Naive thymus-derived CD8-positive, alpha-beta T cell (primary cell): Measurements from ENCODE around the gene ENTPD7. TPM values are rescaled to one million over a fixed set of nuclear protein-coding genes. Genes with fewer than 3 reads are reported as not detected.

Experiments used
- ATAC-seq, 2 donors: fragments of 150-1000 bp; cut with Tn5 transposase in 1 of 2; sonication (Bioruptor Pico), chemical (Tn5 transposase) in 1 of 2; 1 replicate in 1 of 2; 2 replicates in 1 of 2; pipeline ENCODE4 v1.10.0; 2021; ENCODE audit warnings: mild to moderate bottlenecking in 2 of 2, moderate library complexity in 2 of 2
- POLR2A ChIA-PET: fragments of 350-600 bp; sonication (Branson Sonifier 250); formaldehyde crosslinking; loops from one replicate; lab custom pipeline; 2021; ENCODE audit warnings: antibody characterized with exemption; lab: Charles Lee
- DNase-seq, 10 donors: peaks; one replicate each; pipeline versions ENCODE4 v3.0.0 to v3.0.0-alpha.2; 2020 to 2022
- H3K27ac Mint-ChIP-seq, 10 donors: one replicate each; pipeline ENCODE4 v1.8.0; 2020 to 2022; ENCODE audit warnings: mild to moderate bottlenecking in 10 of 10, mixed read lengths in 10 of 10, moderate library complexity in 4 of 10, inconsistent platforms in 1 of 10
- H3K27me3 Mint-ChIP-seq, 5 donors: one replicate each; pipeline ENCODE4 v1.8.0; 2021 to 2022; ENCODE audit warnings: mixed read lengths in 5 of 5
- H3K36me3 Mint-ChIP-seq, 3 donors: one replicate each; pipeline ENCODE4 v1.8.0; 2020 to 2022; ENCODE audit warnings: mixed read lengths in 3 of 3, mild to moderate bottlenecking in 2 of 3, inconsistent platforms in 1 of 3
- H3K4me1 Mint-ChIP-seq, 4 donors: one replicate each; pipeline ENCODE4 v1.8.0; 2021 to 2022; ENCODE audit warnings: mixed read lengths in 4 of 4
- H3K4me3 Mint-ChIP-seq, 10 donors: one replicate each; pipeline ENCODE4 v1.8.0; 2020 to 2022; ENCODE audit warnings: mild to moderate bottlenecking in 10 of 10, mixed read lengths in 10 of 10, moderate library complexity in 6 of 10, inconsistent platforms in 1 of 10
- H3K9me3 Mint-ChIP-seq, 9 donors: one replicate each; pipeline ENCODE4 v1.8.0; 2020 to 2022; ENCODE audit warnings: mixed read lengths in 9 of 9, mild to moderate bottlenecking in 3 of 9, inconsistent platforms in 1 of 9, moderate library complexity in 1 of 9
- polyA plus RNA-seq, 3 donors: library from polyadenylated mRNA; unstranded; fragments of 300-500 nt; fragmentation: Illumina TruSeq; gene quantifications; one replicate each; pipeline ENCODE4 v1.2.3, GENCODE V29; 2021
- total RNA-seq, 8 experiments: library from RNA in 2 of 8; stranded (reverse) in 2 of 8; gene quantifications; one replicate each; pipeline ENCODE4 v1.2.3 and lab custom pipeline; 2021 to 2026

The ENTPD7 gene, protein sequence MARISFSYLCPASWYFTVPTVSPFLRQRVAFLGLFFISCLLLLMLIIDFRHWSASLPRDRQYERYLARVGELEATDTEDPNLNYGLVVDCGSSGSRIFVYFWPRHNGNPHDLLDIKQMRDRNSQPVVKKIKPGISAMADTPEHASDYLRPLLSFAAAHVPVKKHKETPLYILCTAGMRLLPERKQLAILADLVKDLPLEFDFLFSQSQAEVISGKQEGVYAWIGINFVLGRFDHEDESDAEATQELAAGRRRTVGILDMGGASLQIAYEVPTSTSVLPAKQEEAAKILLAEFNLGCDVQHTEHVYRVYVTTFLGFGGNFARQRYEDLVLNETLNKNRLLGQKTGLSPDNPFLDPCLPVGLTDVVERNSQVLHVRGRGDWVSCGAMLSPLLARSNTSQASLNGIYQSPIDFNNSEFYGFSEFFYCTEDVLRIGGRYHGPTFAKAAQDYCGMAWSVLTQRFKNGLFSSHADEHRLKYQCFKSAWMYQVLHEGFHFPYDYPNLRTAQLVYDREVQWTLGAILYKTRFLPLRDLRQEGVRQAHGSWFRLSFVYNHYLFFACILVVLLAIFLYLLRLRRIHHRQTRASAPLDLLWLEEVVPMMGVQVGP
- 1 to 10 TPM; 2.8 to 2.9 TPM for total RNA-seq
- polyA plus RNA-seq: under 1 TPM; 0.33 to 0.83 (median 0.82) TPM
- 4.6 to 20.7 (median 10.2) reads per million in 6 experiments for total RNA-seq (lab: John Stamatoyannopoulos, UW)

- peak; percentile 97 to 99 for ATAC-seq
Observed at GRCh38 chr10:99659031-99659867, at the start of gene ENTPD7. Gene ENTPD7, plus strand, starts transcription at chr10:99659509. Its CDS starts 448 bp downstream, at chr10:99659957.

DNA sequence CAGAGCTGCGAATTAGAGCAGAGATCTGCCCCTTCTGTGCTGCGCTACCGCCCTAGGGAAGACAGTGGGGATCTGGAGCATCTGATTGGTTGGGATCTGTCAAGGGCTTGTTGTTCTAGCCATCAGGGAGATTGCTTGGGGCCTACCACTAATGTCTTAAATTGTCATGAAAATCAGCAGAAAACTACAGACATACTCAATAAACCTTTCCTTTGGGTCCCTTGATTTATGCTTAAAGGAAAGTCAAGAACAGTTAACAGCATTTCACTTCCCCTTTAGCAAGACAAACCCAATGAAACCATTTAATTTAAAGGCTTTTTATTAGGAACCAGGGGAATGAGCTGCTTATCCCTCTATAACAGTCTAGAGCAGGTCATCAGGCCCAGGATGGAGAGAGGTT lies 49.1 kb upstream of the ENTPD7 start:
- no peak overlapping the region for H3K4me3 Mint-ChIP-seq
- H3K27me3 Mint-ChIP-seq: no peaks in the 10 kb centered on the region
- ATAC-seq (no peak), DNase-seq (no peak)
- POLR2A ChIA-PET: no interaction called here
- no peaks in the 10 kb centered on the region for H3K9me3 Mint-ChIP-seq
- H3K4me1 Mint-ChIP-seq: peaks cover 8 to 17% (median 14%) of the 10 kb centered on the region in 4 donors
- H3K27ac Mint-ChIP-seq: peak overlapping the region in 1 of 10 donors; percentile 29
- peaks cover 0 to 23% (median 0%) of the 10 kb centered on the region in 3 donors for H3K36me3 Mint-ChIP-seq

More at GRCh38 chr10:99659031-99659867, at the start of gene ENTPD7:
- H3K4me3 Mint-ChIP-seq: peak within 1 kb of the TSS; percentile 85 to 97 (median 90)
- no peaks in the 10 kb centered on the region for H3K9me3 Mint-ChIP-seq
- H3K4me1 Mint-ChIP-seq: peaks cover 9 to 29% (median 23%) of the 10 kb centered on the region in 4 donors
- H3K27ac Mint-ChIP-seq: peak within 1 kb of the TSS; percentile 32 to 93 (median 75)
- peaks cover 0 to 4% (median 3%) of the 10 kb centered on the region in 3 donors for H3K36me3 Mint-ChIP-seq
- H3K27me3 Mint-ChIP-seq: peaks cover 3 to 9% (median 8%) of the 10 kb centered on the region in 5 donors
- DNase-seq: peak; percentile 70 to 91 (median 82)
- POLR2A ChIA-PET: interaction anchor here (0.6 to 2.5 kb wide), 6 partner anchors 28 to 229 kb away, joined by 3 to 16 read pairs (median 5); partner anchors contain the start of genes COX15, CUTC, GOT1 and SLC25A28

DNA sequence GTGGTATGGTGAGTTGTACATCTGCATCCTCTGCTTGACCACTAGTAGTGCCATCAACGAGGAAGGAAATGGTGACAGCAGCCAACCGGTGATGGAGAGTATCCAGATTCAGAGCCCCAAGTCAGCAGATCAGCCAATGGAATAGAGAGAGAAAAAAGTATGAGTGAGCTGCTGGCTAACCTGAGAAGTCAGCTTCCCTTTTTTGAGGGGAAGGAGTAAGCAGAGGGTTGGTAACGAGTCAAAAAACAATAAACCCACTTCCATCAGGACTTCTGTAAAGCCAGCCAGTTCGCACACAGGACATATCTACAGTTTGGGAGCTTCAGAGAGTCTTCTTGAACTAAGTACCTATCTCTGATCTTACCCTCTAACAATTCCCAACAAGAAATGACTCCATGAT lies 48.0 kb upstream of the ENTPD7 start:
- POLR2A ChIA-PET: no interaction called here

GRCh38 chr10:99612167-99612831 lies 47.0 kb upstream of the ENTPD7 start:
- H3K36me3 Mint-ChIP-seq: peaks cover 0 to 30% (median 0%) of the 10 kb centered on the region in 3 donors
- ATAC-seq: peak; percentile 62 to 67
- no peak overlapping the region for H3K4me3 Mint-ChIP-seq
- peaks cover 20 to 37% (median 27%) of the 10 kb centered on the region in 4 donors for H3K4me1 Mint-ChIP-seq
- H3K27me3 Mint-ChIP-seq: no peaks in the 10 kb centered on the region
- no peaks in the 10 kb centered on the region for H3K9me3 Mint-ChIP-seq
- POLR2A ChIA-PET: no interaction called here
- DNase-seq: peak in 7 of 10 donors; percentile 15 to 64 (median 36)
- H3K27ac Mint-ChIP-seq: peak overlapping the region in 9 of 10 donors; percentile 0 to 80 (median 52)

More for the DNA sequence above, 48.0 kb upstream of the ENTPD7 start:
- no peak overlapping the region for H3K4me3 Mint-ChIP-seq
- H3K36me3 Mint-ChIP-seq: peaks cover 0 to 28% (median 0%) of the 10 kb centered on the region in 3 donors
- H3K4me1 Mint-ChIP-seq: peaks cover 17 to 28% (median 21%) of the 10 kb centered on the region in 4 donors
- ATAC-seq (no peak), DNase-seq (no peak)
- H3K9me3 Mint-ChIP-seq: no peaks in the 10 kb centered on the region
- no peaks in the 10 kb centered on the region for H3K27me3 Mint-ChIP-seq
- peak overlapping the region in 4 of 10 donors; percentile 2 to 78 (median 54) for H3K27ac Mint-ChIP-seq

GRCh38 chr10:99615426-99615825 lies 43.9 kb upstream of the ENTPD7 start:
- DNase-seq (no peak), ATAC-seq (no peak)
- H3K27ac Mint-ChIP-seq: peak overlapping the region in 6 of 10 donors; percentile 1 to 42 (median 38)
- POLR2A ChIA-PET: interaction anchor here (0.7 to 1.2 kb wide), 2 partner anchors 44 to 185 kb away, joined by 3 to 6 read pairs; partner anchors contain the start of genes ENTPD7 and GOT1
- H3K4me1 Mint-ChIP-seq: peaks cover 26 to 52% (median 49%) of the 10 kb centered on the region in 4 donors
- H3K27me3 Mint-ChIP-seq: no peaks in the 10 kb centered on the region
- no peak overlapping the region for H3K4me3 Mint-ChIP-seq
- no peaks in the 10 kb centered on the region for H3K9me3 Mint-ChIP-seq
- peaks cover 0 to 29% (median 0%) of the 10 kb centered on the region in 3 donors for H3K36me3 Mint-ChIP-seq

GRCh38 chr10:99617696-99618095 lies 41.6 kb upstream of the ENTPD7 start:
- Mint-ChIP-seq H3K4me3 (peak overlapping the region in 9 of 10 donors; percentile 6 to 90 (median 74)), H3K27me3 (no peaks in the 10 kb centered on the region), H3K9me3 (no peaks in the 10 kb centered on the region), H3K4me1 (peaks cover 24 to 55% (median 53%) of the 10 kb centered on the region in 4 donors), H3K36me3 (peaks cover 0 to 19% (median 0%) of the 10 kb centered on the region in 3 donors), H3K27ac (peak overlapping the region in 7 of 10 donors; percentile 4 to 93 (median 62))
- DNase-seq (no peak), ATAC-seq (no peak)
- POLR2A ChIA-PET: no interaction called here

- POLR2A ChIA-PET: interaction anchor here (0.8 to 1.7 kb wide), 2 partner anchors 40 to 113 kb away, joined by 3 to 9 read pairs; partner anchors contain the start of genes COX15, CUTC and ENTPD7
- H3K27me3 Mint-ChIP-seq: no peaks in the 10 kb centered on the region
Observed at GRCh38 chr10:99619090-99619800, 40.1 kb upstream of the ENTPD7 start.

DNA sequence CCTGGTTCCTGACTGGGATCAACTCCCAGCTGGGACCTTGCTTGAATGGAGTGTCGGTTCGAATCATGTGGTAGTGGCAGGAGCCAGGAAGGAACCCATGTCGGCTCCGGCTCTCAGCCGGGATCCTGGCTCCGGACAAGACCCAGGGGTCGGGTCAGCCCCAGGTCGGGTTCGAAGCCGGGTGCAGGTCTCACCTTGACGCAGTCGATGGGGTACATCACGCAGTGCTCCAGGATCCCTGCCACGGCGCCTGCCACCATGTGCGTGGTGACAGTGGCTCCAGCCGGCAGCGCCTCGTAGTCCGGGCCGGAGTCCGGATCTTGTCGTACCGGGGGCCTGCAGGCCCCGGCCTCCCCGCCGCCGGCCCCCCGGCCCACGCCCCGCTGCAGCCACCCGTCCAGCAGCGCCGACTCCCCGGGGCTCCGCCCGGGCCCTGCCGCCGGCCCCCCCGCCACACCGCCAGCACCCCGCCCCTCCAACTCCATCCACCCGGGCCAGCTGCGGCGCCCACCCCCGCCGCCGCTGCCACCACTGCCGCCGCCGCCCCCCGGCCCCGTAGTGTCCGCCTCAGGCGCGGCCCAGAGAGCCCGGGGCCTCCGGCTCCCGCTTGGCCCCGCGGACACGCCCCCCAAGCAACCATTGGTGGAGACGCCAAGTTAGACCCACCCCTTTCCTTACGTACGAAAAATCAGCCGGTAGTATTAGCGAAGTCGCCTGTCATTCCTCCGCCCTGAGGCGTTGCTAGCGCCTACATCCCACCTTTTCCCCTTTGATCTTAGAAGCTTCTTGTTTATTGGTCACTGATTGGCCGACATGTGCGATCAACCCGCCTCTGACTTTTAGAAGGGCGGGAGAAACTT lies 39.2 kb upstream of the ENTPD7 start, which contains the start of gene SLC25A28:
SLC25A28 (minus strand) TSS at position 589 of the 860 bp plus-strand sequence; CDS start at position 485, 104 bp downstream.
- Mint-ChIP-seq H3K27ac (peak within 1 kb of the TSS; percentile 77 to 99 (median 96)), H3K4me3 (peak within 1 kb of the TSS; percentile 74 to 96 (median 90)), H3K9me3 (no peaks in the 10 kb centered on the region), H3K4me1 (peaks cover 27 to 55% (median 50%) of the 10 kb centered on the region in 4 donors), H3K36me3 (peaks cover 0 to 10% (median 0%) of the 10 kb centered on the region in 3 donors), H3K27me3 (no peaks in the 10 kb centered on the region)
- DNase-seq (peak in 9 of 10 donors; percentile 13 to 97 (median 93)), ATAC-seq (peak in 1 of 2 donors; percentile 3)
- POLR2A ChIA-PET: interaction anchor here (0.6 to 2.9 kb wide), 6 partner anchors 39 to 390 kb away, joined by 3 to 18 read pairs (median 6); partner anchors contain the start of genes COX15, CUTC, DNMBP and ENTPD7

More at GRCh38 chr10:99619090-99619800, 40.1 kb upstream of the ENTPD7 start:
- peak overlapping the region; percentile 74 to 90 (median 86) for H3K4me3 Mint-ChIP-seq
- H3K27ac Mint-ChIP-seq: peak overlapping the region; percentile 46 to 94 (median 82)
- no peaks in the 10 kb centered on the region for H3K9me3 Mint-ChIP-seq
- ATAC-seq (no peak), DNase-seq (peak in 3 of 10 donors; percentile 10 to 28 (median 27))
- H3K36me3 Mint-ChIP-seq: peaks cover 0 to 14% (median 0%) of the 10 kb centered on the region in 3 donors
- peaks cover 27 to 55% (median 50%) of the 10 kb centered on the region in 4 donors for H3K4me1 Mint-ChIP-seq

GRCh38 chr10:99620711-99621453 lies 38.4 kb upstream of the ENTPD7 start:
- Mint-ChIP-seq H3K27ac (peak overlapping the region; percentile 77 to 99 (median 96)), H3K4me1 (peaks cover 23 to 49% (median 43%) of the 10 kb centered on the region in 4 donors), H3K36me3 (peaks cover 0 to 5% (median 0%) of the 10 kb centered on the region in 3 donors), H3K9me3 (no peaks in the 10 kb centered on the region), H3K27me3 (no peaks in the 10 kb centered on the region), H3K4me3 (peak overlapping the region; percentile 74 to 96 (median 90))
- POLR2A ChIA-PET: interaction anchor here (0.6 to 2.9 kb wide), 5 partner anchors 38 to 389 kb away, joined by 3 to 18 read pairs (median 9); partner anchors contain the start of genes COX15, CUTC, DNMBP and ENTPD7
- DNase-seq: peak; percentile 70 to 96 (median 85)
- peak; percentile 89 to 90 for ATAC-seq
